Keratinocyte (primary cell): ENCODE measurements around the gene BMPER. TPM values are rescaled to one million over a fixed set of nuclear protein-coding genes. Genes with fewer than 3 reads are reported as not detected.

Experiments used
- DNase-seq: peaks from one replicate; pipeline ENCODE4 v3.0.0-alpha.2; 2011; ENCODE audit warnings: low read depth, missing footprints, low spot score
- FAIRE-seq: peaks from 2 replicates; lab custom pipeline; 2011; peaks lifted over from hg19 to GRCh38; lab: Jason Lieb, UNC
- H2AFZ ChIP-seq: 2 replicates; pipeline ENCODE4 v1.6.0; 2012; ENCODE audit warnings: low read length, control low read depth, inconsistent platforms; ENCODE audit not compliant: control insufficient read depth
- H3K27ac ChIP-seq: 2 replicates; pipeline ENCODE4 v1.5.1; 2011; ENCODE audit warnings: low read length; ENCODE audit not compliant: control insufficient read depth, insufficient read depth
- H3K27me3 ChIP-seq: 3 replicates; pipeline ENCODE4 v1.6.0; 2011; ENCODE audit warnings: low read length; ENCODE audit not compliant: control insufficient read depth, insufficient read depth; ENCODE audit errors: extremely low read depth
- H3K36me3 ChIP-seq, 2 experiments: 2 replicates in 1 of 2; 3 replicates in 1 of 2; pipeline ENCODE4 v1.5.1; 2011; ENCODE audit warnings: low read length in 2 of 2, mild to moderate bottlenecking in 1 of 2; ENCODE audit not compliant: control insufficient read depth in 2 of 2, insufficient read depth in 2 of 2; ENCODE audit errors: extremely low read depth in 1 of 2
- H3K4me1 ChIP-seq: 3 replicates; pipeline ENCODE4 v1.5.1; 2011; ENCODE audit warnings: low read length; ENCODE audit not compliant: control insufficient read depth, insufficient read depth; ENCODE audit errors: extremely low read depth
- H3K4me2 ChIP-seq: 3 replicates; pipeline ENCODE4 v1.6.0; 2011; ENCODE audit warnings: low read depth, low read length; ENCODE audit not compliant: control insufficient read depth, insufficient read depth; ENCODE audit errors: extremely low read depth
- H3K4me3 ChIP-seq, 3 experiments: fragments of 200-600 bp in 1 of 3; sonication (generic) in 1 of 3; 2 replicates in 2 of 3; 3 replicates in 1 of 3; pipeline ENCODE4 v1.5.1; 2011 to 2016; ENCODE audit warnings: low read length in 3 of 3, mild to moderate bottlenecking in 3 of 3, control low read depth in 2 of 3, inconsistent platforms in 1 of 3, low read depth in 1 of 3, mixed read lengths in 1 of 3, mixed run types in 1 of 3, moderate library complexity in 1 of 3; ENCODE audit not compliant: control insufficient read depth in 2 of 3, insufficient read depth in 2 of 3; ENCODE audit errors: extremely low read depth in 1 of 3
- H3K79me2 ChIP-seq: 2 replicates; pipeline ENCODE4 v1.6.0; 2012; ENCODE audit warnings: low read length; ENCODE audit not compliant: control insufficient read depth, insufficient read depth
- H3K9ac ChIP-seq: 3 replicates; pipeline ENCODE4 v1.6.0; 2011; ENCODE audit warnings: low read length; ENCODE audit not compliant: control insufficient read depth, insufficient read depth; ENCODE audit errors: extremely low read depth
- H3K9me1 ChIP-seq: 3 replicates; pipeline ENCODE4 v1.6.0; 2011; ENCODE audit warnings: low read length; ENCODE audit not compliant: control insufficient read depth, insufficient read depth; ENCODE audit errors: extremely low read depth
- H3K9me3 ChIP-seq: 2 replicates; pipeline ENCODE4 v1.5.1; 2012; ENCODE audit warnings: low read depth, low read length; ENCODE audit not compliant: control insufficient read depth
- H4K20me1 ChIP-seq: 3 replicates; pipeline ENCODE4 v1.6.0; 2011; ENCODE audit warnings: low read length; ENCODE audit not compliant: control insufficient read depth, insufficient read depth; ENCODE audit errors: extremely low read depth
- CTCF ChIP-seq, 3 experiments: IDR thresholded peaks in 1 of 3; conservative IDR thresholded peaks in 1 of 3; optimal IDR thresholded peaks in 1 of 3; 2 replicates in 2 of 3; 3 replicates in 1 of 3; pipeline versions ENCODE3 to v1.5.1; 2011; ENCODE audit warnings: low read length in 3 of 3, mild to moderate bottlenecking in 3 of 3, moderate library complexity in 2 of 3, control low read depth in 1 of 3, inconsistent platforms in 1 of 3; ENCODE audit not compliant: insufficient read depth in 2 of 3; ENCODE audit errors: extremely low read depth in 1 of 3
- EZH2 ChIP-seq: IDR thresholded peaks from one replicate; pipeline ENCODE4 v1.6.1; 2012; ENCODE audit warnings: inconsistent platforms, mild to moderate bottlenecking, low read length, moderate library complexity
- dilution Hi-C: fragments of 300-500 bp; cut with MboI; formaldehyde crosslinking; loops from one replicate; pipeline ENCODE4 v1.7.0; 2020; ENCODE audit warnings: low sequenced_read_pairs; ENCODE audit not compliant: extremely low pct_ligation_motif_present
- polyA plus RNA-seq, 5 experiments: library from polyadenylated mRNA; depleted of rRNA in 3 of 5; stranded (reverse) in 3 of 5; stranded (forward) in 1 of 5; unstranded in 1 of 5; fragments of >200 nt; gene quantifications; 1 replicate in 1 of 5; 2 replicates in 3 of 5; 3 replicates in 1 of 5; pipeline versions ENCODE4 v1.2.1 to v1.2.3, GENCODE V29; 2011 to 2012; ENCODE audit warnings: missing spikeins in 2 of 5, low read depth in 1 of 5, low replicate concordance in 1 of 5

BMPER gene
- polyA plus RNA-seq, 1 donor (not counting 4 experiments of a cell fraction or from before 2014, with no cell fraction given): 0.67 TPM

GRCh38 chr7:33872870-33873269, 32.5 kb upstream of the BMPER start:
- FAIRE-seq: no peak
- H3K4me2 ChIP-seq: no peak overlapping the region
- no peak overlapping the region for H3K27ac ChIP-seq

GRCh38 chr7:33873518-33873917, 31.8 kb upstream of the BMPER start:
- FAIRE-seq: peak; percentile 39
- H3K9me1 ChIP-seq: no peaks in the 10 kb centered on the region
- no peak overlapping the region for H3K27ac ChIP-seq
- H3K9me3 ChIP-seq: no peaks in the 10 kb centered on the region
- H3K27me3 ChIP-seq: no peaks in the 10 kb centered on the region
- no peak for DNase-seq
- no peak overlapping the region for H3K4me3 ChIP-seq
- peaks cover 18% of the 10 kb centered on the region for H3K4me1 ChIP-seq
- peak overlapping the region; percentile 45 for H2AFZ ChIP-seq
- H3K4me2 ChIP-seq: no peak overlapping the region
- H4K20me1 ChIP-seq: no peaks in the 10 kb centered on the region
- H3K79me2 ChIP-seq: no peaks in the 10 kb centered on the region
- no peaks in the 10 kb centered on the region for H3K36me3 ChIP-seq
- TF ChIP-seq CTCF (optimal IDR thresholded peaks at IDR 0.05 in 1 of 3, IDR thresholded peaks at IDR 0.05 in 1 of 3, conservative IDR thresholded peaks at IDR 0.05 in 1 of 3; ENCODE audit: extremely low read depth in 1 of 3, insufficient read depth in 2 of 3, low read length in 3 of 3) (no peak), EZH2 (no peak)
- dilution Hi-C loops: no loop called here
- no peak overlapping the region for H3K9ac ChIP-seq

More at GRCh38 chr7:33872870-33873269, 32.5 kb upstream of the BMPER start:
- Histone ChIP-seq H3K36me3 (no peaks in the 10 kb centered on the region), H3K4me3 (no peak overlapping the region), H3K4me1 (peaks cover 18% of the 10 kb centered on the region), H3K27me3 (no peaks in the 10 kb centered on the region), H4K20me1 (no peaks in the 10 kb centered on the region), H2AFZ (no peak overlapping the region), H3K79me2 (no peaks in the 10 kb centered on the region), H3K9me3 (no peaks in the 10 kb centered on the region), H3K9ac (no peak overlapping the region), H3K9me1 (no peaks in the 10 kb centered on the region)
- TF ChIP-seq CTCF (optimal IDR thresholded peaks at IDR 0.05 in 1 of 3, IDR thresholded peaks at IDR 0.05 in 1 of 3, conservative IDR thresholded peaks at IDR 0.05 in 1 of 3; ENCODE audit: extremely low read depth in 1 of 3, insufficient read depth in 2 of 3, low read length in 3 of 3): no peak
- no peak for TF ChIP-seq EZH2
- no peak for DNase-seq
- dilution Hi-C loops: no loop called here
